ENCODE measurements around the gene VPS45. TPM values are rescaled to one million over a fixed set of nuclear protein-coding genes. Genes with fewer than 3 reads are reported as not detected.

VPS45 gene
- total and polyA plus RNA-seq, 10 donors = 16.2 to 62.8 (median 42.1) TPM

GRCh38 chr1:150161747-150162581, 94.4 kb downstream of the VPS45 start:
- 53 to 66% (median 63%) methylated on average over 8 to 9 of the region's 9 CpGs for WGBS, 5 donors
- Histone ChIP-seq H3K9me3 (no peaks in the 10 kb centered on the region), H3K4me3 (peak overlapping the region in 1 of 8 donors; percentile 61), H3K27me3 (replicated peaks in 1 of 7) (no peaks in the 10 kb centered on the region), H3K27ac (peak overlapping the region; percentile 80 to 95 (median 88)), H3K36me3 (peaks cover 3 to 30% (median 24%) of the 10 kb centered on the region in 6 donors), H3K4me1 (peaks cover 65 to 99% (median 89%) of the 10 kb centered on the region in 6 donors)
- TF ChIP-seq POLR2A (IDR thresholded peaks at IDR 0.05) = no peak
- peak in 2 of 11 experiments; percentile 6 to 11 for TF ChIP-seq CTCF (IDR thresholded peaks at IDR 0.05 in 8 of 11, conservative IDR thresholded peaks at IDR 0.05 in 3 of 11)
- peak in 1 of 3 donors; percentile 35 for TF ChIP-seq POLR2AphosphoS5 (IDR thresholded peaks at IDR 0.05)
- no peak for DNase-seq
- intact Hi-C loops (cut with DNase I; ENCODE audit: low total_unique reads) = no loop called here

- TF ChIP-seq POLR2A (IDR thresholded peaks at IDR 0.05) = no peak
- TF ChIP-seq POLR2AphosphoS5 (IDR thresholded peaks at IDR 0.05) = no peak
- no peak for TF ChIP-seq CTCF (IDR thresholded peaks at IDR 0.05 in 8 of 11, conservative IDR thresholded peaks at IDR 0.05 in 3 of 11)
- no peaks in the 10 kb centered on the region for H3K27me3 ChIP-seq (replicated peaks in 1 of 7)
- 32 to 48% (median 41%) methylated on average over 4 of the region's 4 CpGs for WGBS, 5 donors
- peak overlapping the region in 2 of 8 donors; percentile 11 to 61 for H3K4me3 ChIP-seq
- no peaks in the 10 kb centered on the region for H3K9me3 ChIP-seq
- DNase-seq = no peak
- H3K36me3 ChIP-seq = peaks cover 3 to 24% (median 18%) of the 10 kb centered on the region in 6 donors
- peak overlapping the region; percentile 80 to 95 (median 88) for H3K27ac ChIP-seq
- H3K4me1 ChIP-seq = peaks cover 65 to 94% (median 87%) of the 10 kb centered on the region in 6 donors
- intact Hi-C loops (cut with DNase I; ENCODE audit: low total_unique reads) = no loop called here
These were observed 94.9 kb downstream of the VPS45 start for GRCh38 chr1:150162582-150162861.

GRCh38 chr1:150162862-150163706, 95.5 kb downstream of the VPS45 start:
- WGBS, 5 donors = 20 to 27% (median 24%) methylated on average over 14 of the region's 14 CpGs
- Histone ChIP-seq H3K27ac (peak overlapping the region; percentile 80 to 95 (median 88)), H3K9me3 (no peaks in the 10 kb centered on the region), H3K4me1 (peaks cover 65 to 88% (median 81%) of the 10 kb centered on the region in 6 donors), H3K27me3 (replicated peaks in 1 of 7) (no peaks in the 10 kb centered on the region), H3K36me3 (peaks cover 0 to 19% (median 12%) of the 10 kb centered on the region in 6 donors), H3K4me3 (peak overlapping the region in 2 of 8 donors; percentile 11 to 61)
- peak; percentile 85 for DNase-seq
- intact Hi-C loops (cut with DNase I; ENCODE audit: low total_unique reads) = no loop called here
- peak in 2 of 3 donors; percentile 62 to 81 for TF ChIP-seq POLR2AphosphoS5 (IDR thresholded peaks at IDR 0.05)
- TF ChIP-seq CTCF (IDR thresholded peaks at IDR 0.05 in 8 of 11, conservative IDR thresholded peaks at IDR 0.05 in 3 of 11) = no peak
- peak in 1 of 3 donors; percentile 29 for TF ChIP-seq POLR2A (IDR thresholded peaks at IDR 0.05)
